H1 (cell line): ENCODE data around the gene SLC13A2. TPM values are rescaled to one million over a fixed set of nuclear protein-coding genes. Genes with fewer than 3 reads are reported as not detected.

Experiments
- CTCF ChIA-PET: fragments of 300-600 bp; sonication (Branson Sonifier 250); formaldehyde crosslinking; loops from one replicate; lab custom pipeline; 2021; ENCODE audit not compliant: partially characterized antibody; lab: Charles Lee
- POLR2A ChIA-PET: fragments of 300-600 bp; sonication (Branson Sonifier 250); formaldehyde crosslinking; loops from one replicate; lab custom pipeline; 2021; ENCODE audit warnings: inconsistent platforms; ENCODE audit not compliant: partially characterized antibody; lab: Charles Lee
- DNase-seq, 2 experiments: peaks; one replicate each; pipeline versions ENCODE4 v3.0.0 to v3.0.0-alpha.2; 2010 to 2022; ENCODE audit warnings: low spot score in 2 of 2, low read depth in 1 of 2, mixed read lengths in 1 of 2
- FAIRE-seq: peaks from 2 replicates; lab custom pipeline; 2011; peaks lifted over from hg19 to GRCh38; lab: Jason Lieb, UNC
- H2AFZ ChIP-seq: 2 replicates; pipeline ENCODE4 v1.8.1; 2012; ENCODE audit warnings: low read length, inconsistent platforms
- H2AK5ac ChIP-seq: 2 replicates; pipeline ENCODE4 v1.6.1; 2013; ENCODE audit warnings: low read depth, low read length
- H2BK120ac ChIP-seq: replicated peaks from 2 replicates; pipeline ENCODE3; 2013; ENCODE audit warnings: low read depth, low read length, inconsistent platforms
- H2BK12ac ChIP-seq: 2 replicates; pipeline ENCODE4 v1.6.1; 2013; ENCODE audit warnings: low read depth, low read length
- H2BK15ac ChIP-seq: 2 replicates; pipeline ENCODE4 v1.6.1; 2013; ENCODE audit warnings: low read length
- H2BK20ac ChIP-seq: 2 replicates; pipeline ENCODE4 v1.6.1; 2013; ENCODE audit warnings: low read length
- H2BK5ac ChIP-seq: 2 replicates; pipeline ENCODE4 v1.6.1; 2013; ENCODE audit warnings: low read depth, low read length
- H3K14ac ChIP-seq: 2 replicates; pipeline ENCODE4 v1.6.1; 2013; ENCODE audit warnings: inconsistent platforms; ENCODE audit not compliant: insufficient read length
- H3K18ac ChIP-seq: 2 replicates; pipeline ENCODE4 v1.6.1; 2013; ENCODE audit warnings: low read length; ENCODE audit errors: extremely low read depth
- H3K23ac ChIP-seq: 2 replicates; pipeline ENCODE4 v1.6.1; 2013; ENCODE audit warnings: inconsistent platforms; ENCODE audit not compliant: insufficient read length
- H3K23me2 ChIP-seq: 2 replicates; pipeline ENCODE4 v1.6.1; 2013; ENCODE audit warnings: low read depth, low read length
- H3K27ac ChIP-seq: 2 replicates; pipeline ENCODE4 v1.6.1; 2011; ENCODE audit warnings: low read depth, low read length, inconsistent platforms
- H3K27me3 ChIP-seq, 4 experiments: replicated peaks in 1 of 4; 1 replicate in 1 of 4; 2 replicates in 3 of 4; pipeline versions ENCODE4 v1.6.1 to v1.8.1; 2011 to 2013; ENCODE audit warnings: low read length in 3 of 4, mild to moderate bottlenecking in 3 of 4, inconsistent platforms in 2 of 4, mixed read lengths in 2 of 4, moderate library complexity in 1 of 4; ENCODE audit not compliant: control insufficient read depth in 3 of 4, insufficient read depth in 3 of 4; ENCODE audit errors: extremely low read depth in 1 of 4
- H3K36me3 ChIP-seq, 4 experiments: 2 replicates each; pipeline versions ENCODE4 v1.6.1 to v1.8.1; 2011 to 2013; ENCODE audit warnings: mild to moderate bottlenecking in 4 of 4, low read length in 3 of 4, moderate library complexity in 2 of 4, control low read depth in 1 of 4, inconsistent platforms in 1 of 4; ENCODE audit not compliant: insufficient read depth in 4 of 4, control insufficient read depth in 2 of 4
- H3K4ac ChIP-seq: replicated peaks from 2 replicates; pipeline ENCODE3; 2013; ENCODE audit warnings: low read length, low read depth, mixed read lengths, inconsistent platforms; ENCODE audit not compliant: insufficient read length
- H3K4me1 ChIP-seq, 4 experiments: replicated peaks in 1 of 4; 1 replicate in 1 of 4; 2 replicates in 3 of 4; pipeline versions ENCODE4 v1.6.1 to v1.8.1; 2011 to 2013; ENCODE audit warnings: low read length in 3 of 4, inconsistent platforms in 2 of 4, mixed read lengths in 1 of 4; ENCODE audit not compliant: insufficient read depth in 4 of 4, control insufficient read depth in 3 of 4
- H3K4me2 ChIP-seq, 2 experiments: 2 replicates each; pipeline versions ENCODE4 v1.6.1 to v1.8.1; 2011 to 2013; ENCODE audit warnings: low read depth in 2 of 2, low read length in 2 of 2, control low read depth in 1 of 2, inconsistent platforms in 1 of 2, mild to moderate bottlenecking in 1 of 2; ENCODE audit not compliant: insufficient read depth in 1 of 2
- H3K4me3 ChIP-seq, 4 experiments: fragments of 200-600, 300-600 bp in 1 of 4; sonication (generic), shearing (Covaris generic), sonication (Bioruptor Twin) in 1 of 4; 2 replicates each; pipeline versions ENCODE4 v1.5.1 to v1.8.1; 2011 to 2016; ENCODE audit warnings: low read length in 4 of 4, low read depth in 3 of 4, control low read depth in 2 of 4, inconsistent platforms in 2 of 4, mild to moderate bottlenecking in 2 of 4, mixed read lengths in 1 of 4, moderate library complexity in 1 of 4; ENCODE audit not compliant: insufficient read depth in 2 of 4; ENCODE audit errors: extremely low read depth in 1 of 4
- H3K56ac ChIP-seq: replicated peaks from 2 replicates; pipeline ENCODE3; 2013; ENCODE audit warnings: low read depth, mild to moderate bottlenecking, mixed read lengths, low read length, inconsistent platforms; ENCODE audit not compliant: insufficient read length
- H3K79me1 ChIP-seq: 2 replicates; pipeline ENCODE4 v1.6.1; 2013; ENCODE audit warnings: low read depth, low read length, control low read depth
- H3K79me2 ChIP-seq, 2 experiments: 2 replicates each; pipeline versions ENCODE4 v1.6.1 to v1.8.1; 2012 to 2013; ENCODE audit warnings: low read length in 2 of 2, mild to moderate bottlenecking in 2 of 2, inconsistent platforms in 1 of 2; ENCODE audit not compliant: insufficient read depth in 2 of 2, control insufficient read depth in 1 of 2
- H3K9ac ChIP-seq, 4 experiments: replicated peaks in 1 of 4; 1 replicate in 1 of 4; 2 replicates in 3 of 4; pipeline versions ENCODE4 v1.6.1 to v1.8.1; 2011 to 2013; ENCODE audit warnings: low read depth in 3 of 4, low read length in 3 of 4, control low read depth in 2 of 4, mild to moderate bottlenecking in 2 of 4, moderate library complexity in 2 of 4, inconsistent platforms in 1 of 4; ENCODE audit errors: extremely low read depth in 1 of 4
- H3K9me3 ChIP-seq, 2 experiments: 2 replicates each; pipeline versions ENCODE4 v1.6.1 to v1.8.1; 2012 to 2013; ENCODE audit warnings: mild to moderate bottlenecking in 2 of 2, moderate library complexity in 2 of 2, control low read depth in 1 of 2, inconsistent platforms in 1 of 2, low read depth in 1 of 2, low read length in 1 of 2, mixed read lengths in 1 of 2; ENCODE audit not compliant: insufficient read depth in 2 of 2
- H4K20me1 ChIP-seq, 2 experiments: replicated peaks in 1 of 2; 2 replicates each; pipeline versions ENCODE3 to v1.8.1; 2011 to 2013; ENCODE audit warnings: inconsistent platforms in 2 of 2, low read length in 2 of 2, mild to moderate bottlenecking in 1 of 2; ENCODE audit not compliant: insufficient read depth in 2 of 2, control insufficient read depth in 1 of 2
- H4K5ac ChIP-seq: 2 replicates; pipeline ENCODE4 v1.6.1; 2013; ENCODE audit warnings: low read length, low read depth, mixed read lengths, inconsistent platforms; ENCODE audit not compliant: insufficient read length
- H4K8ac ChIP-seq: 2 replicates; pipeline ENCODE4 v1.8.0; 2013; ENCODE audit warnings: mild to moderate bottlenecking, moderate library complexity, low read length, inconsistent platforms; ENCODE audit not compliant: insufficient read depth; ENCODE audit errors: extremely low read depth
- H4K91ac ChIP-seq: replicated peaks from 2 replicates; pipeline ENCODE3; 2013; ENCODE audit warnings: low read length, mixed read lengths, inconsistent platforms; ENCODE audit not compliant: insufficient read length
- CHD1 ChIP-seq: IDR thresholded peaks from 2 replicates; pipeline ENCODE4 v1.6.1; 2012; ENCODE audit warnings: low read depth, low read length, improper control_type of control experiment
- SRF ChIP-seq: IDR thresholded peaks from 2 replicates; pipeline ENCODE4 v1.6.1; 2011; ENCODE audit warnings: mild to moderate bottlenecking, low read depth, low read length, moderate library complexity
- WGBS, 2 experiments: shearing (Covaris generic) in 1 of 2; methylation state at CpG; one replicate each; pipeline versions ENCODE4 v1.1.6 to v1.1.7; 2013 to 2015; ENCODE audit warnings: low lambda C conversion rate in 2 of 2, mixed read lengths in 2 of 2, inconsistent platforms in 1 of 2, low coverage in 1 of 2, missing lambda C conversion rate in 1 of 2; ENCODE audit not compliant: insufficient replicate concordance in 2 of 2, insufficient coverage in 1 of 2, insufficient read length in 1 of 2; ENCODE audit errors: extremely low coverage in 1 of 2, missing lambda C conversion rate in 1 of 2; 5-methylcytosine and 5-hydroxymethylcytosine counted together
- polyA plus RNA-seq, 7 experiments: library from polyadenylated mRNA; depleted of rRNA in 3 of 7; stranded (reverse) in 5 of 7; unstranded in 2 of 7; fragments of >200 nt in 5 of 7; fragments of 200-250 nt in 2 of 7; gene quantifications; 1 replicate in 5 of 7; 2 replicates in 1 of 7; 4 replicates in 1 of 7; pipeline versions ENCODE4 v1.2.1 to v1.2.3, GENCODE V29; 2011 to 2013; ENCODE audit warnings: missing spikeins in 2 of 7, mixed read lengths in 2 of 7
- total RNA-seq: library from RNA; stranded (reverse); fragmentation: NEBNext Ultra II Directional; extraction: Animal tissue kit (Norgen Biotek cat#: 25700); gene quantifications from 2 replicates; pipeline ENCODE4 v1.2.1, GENCODE V29; 2021

Gene SLC13A2
- total and polyA plus RNA-seq, 2 of the 8 experiments (the other 6 are each of a cell fraction or from before 2014, with no cell fraction given): not detected

DNA sequence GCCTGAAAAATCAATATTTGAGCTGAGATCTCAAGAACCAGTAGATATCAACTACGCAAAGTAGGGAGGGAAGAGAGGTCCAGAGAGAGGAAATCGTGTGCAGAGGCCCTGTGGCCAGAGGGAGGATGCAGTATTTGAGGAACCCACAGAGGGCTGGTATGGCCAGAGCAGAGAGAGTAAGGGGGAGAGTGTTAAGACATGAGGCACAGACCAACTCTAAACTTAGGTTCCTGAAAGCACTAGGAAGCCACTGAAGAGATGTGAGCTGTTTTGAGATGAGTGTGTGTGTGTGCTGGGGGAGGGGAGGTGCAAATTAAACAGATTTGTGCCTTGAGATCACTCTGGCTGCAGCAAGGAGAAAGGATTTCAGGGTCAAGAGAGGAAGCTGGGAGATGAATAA, 10.9 kb downstream of the SLC13A2 start:
- Histone ChIP-seq H3K23ac (no peak overlapping the region), H3K79me2 (no peaks in the 10 kb centered on the region), H4K91ac (no peak overlapping the region), H3K4me2 (no peak overlapping the region), H2BK5ac (no peak overlapping the region), H2BK120ac (no peak overlapping the region), H3K14ac (no peak overlapping the region), H3K4me1 (peaks cover 3 to 12% (median 6%) of the 10 kb centered on the region in 4 experiments), H3K9me3 (no peaks in the 10 kb centered on the region), H2BK12ac (no peak overlapping the region), H3K36me3 (no peaks in the 10 kb centered on the region), H3K27me3 (peaks cover 0 to 3% (median under 1%) of the 10 kb centered on the region in 4 experiments; a peak in 1 of 7 replicates), H4K8ac (no peak overlapping the region; the same call in 1 of the 2 replicates), H3K27ac (no peak overlapping the region), H2AK5ac (no peak overlapping the region), H2AFZ (no peak overlapping the region), H3K4me3 (no peak overlapping the region), H3K56ac (no peak overlapping the region), H3K9ac (no peak overlapping the region), H3K23me2 (no peaks in the 10 kb centered on the region), H4K20me1 (no peaks in the 10 kb centered on the region), H3K18ac (no peak overlapping the region), H2BK15ac (no peak overlapping the region), H2BK20ac (no peak overlapping the region), H3K4ac (no peak overlapping the region), H3K79me1 (no peaks in the 10 kb centered on the region), H4K5ac (no peak overlapping the region)
- 87% methylated on average over 2 of the region's 2 CpGs; no CpG with 5 or more reads in 1 of the 2 experiments for WGBS, 2 experiments
- FAIRE-seq (no peak), DNase-seq (no peak)
- CTCF ChIA-PET: interaction anchor here (1.1 to 5.9 kb wide), 5 partner anchors 10 to 64 kb away, joined by 4 to 54 read pairs (median 13); no protein-coding TSS in a partner anchor
- POLR2A ChIA-PET: interaction anchor here (0.6 to 1.6 kb wide), 3 partner anchors 11 to 163 kb away, joined by 3 to 4 read pairs (median 3); partner anchors contain the start of gene POLDIP2
- no peak for TF ChIP-seq CHD1
- no peak for TF ChIP-seq SRF
